GM12864 (cell line): ENCODE results near the gene PSAP.

Experiments
- DNase-seq: peaks from one replicate; pipeline ENCODE4 v3.0.0-alpha.2; 2011; ENCODE audit warnings: low read depth
- H3K4me3 ChIP-seq: 2 replicates; pipeline ENCODE4 v1.5.1; 2011; ENCODE audit warnings: mild to moderate bottlenecking, low read depth, low read length, control low read depth
- TF ChIP-seq, protein P1 (sequence below): IDR thresholded peaks from 2 replicates; pipeline ENCODE4 v1.5.1; 2011; ENCODE audit warnings: low read depth, mild to moderate bottlenecking, moderate library complexity, low read length, control low read depth, inconsistent platforms; ENCODE audit errors: missing control alignments

The PSAP gene

GRCh38 chr10:71772832-71773220 lies 78.2 kb downstream of the PSAP start:
- no peak for DNase-seq
- TF ChIP-seq, protein P1, sequence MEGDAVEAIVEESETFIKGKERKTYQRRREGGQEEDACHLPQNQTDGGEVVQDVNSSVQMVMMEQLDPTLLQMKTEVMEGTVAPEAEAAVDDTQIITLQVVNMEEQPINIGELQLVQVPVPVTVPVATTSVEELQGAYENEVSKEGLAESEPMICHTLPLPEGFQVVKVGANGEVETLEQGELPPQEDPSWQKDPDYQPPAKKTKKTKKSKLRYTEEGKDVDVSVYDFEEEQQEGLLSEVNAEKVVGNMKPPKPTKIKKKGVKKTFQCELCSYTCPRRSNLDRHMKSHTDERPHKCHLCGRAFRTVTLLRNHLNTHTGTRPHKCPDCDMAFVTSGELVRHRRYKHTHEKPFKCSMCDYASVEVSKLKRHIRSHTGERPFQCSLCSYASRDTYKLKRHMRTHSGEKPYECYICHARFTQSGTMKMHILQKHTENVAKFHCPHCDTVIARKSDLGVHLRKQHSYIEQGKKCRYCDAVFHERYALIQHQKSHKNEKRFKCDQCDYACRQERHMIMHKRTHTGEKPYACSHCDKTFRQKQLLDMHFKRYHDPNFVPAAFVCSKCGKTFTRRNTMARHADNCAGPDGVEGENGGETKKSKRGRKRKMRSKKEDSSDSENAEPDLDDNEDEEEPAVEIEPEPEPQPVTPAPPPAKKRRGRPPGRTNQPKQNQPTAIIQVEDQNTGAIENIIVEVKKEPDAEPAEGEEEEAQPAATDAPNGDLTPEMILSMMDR = no peak
- H3K4me3 ChIP-seq = peak overlapping the region; percentile 64

DNA sequence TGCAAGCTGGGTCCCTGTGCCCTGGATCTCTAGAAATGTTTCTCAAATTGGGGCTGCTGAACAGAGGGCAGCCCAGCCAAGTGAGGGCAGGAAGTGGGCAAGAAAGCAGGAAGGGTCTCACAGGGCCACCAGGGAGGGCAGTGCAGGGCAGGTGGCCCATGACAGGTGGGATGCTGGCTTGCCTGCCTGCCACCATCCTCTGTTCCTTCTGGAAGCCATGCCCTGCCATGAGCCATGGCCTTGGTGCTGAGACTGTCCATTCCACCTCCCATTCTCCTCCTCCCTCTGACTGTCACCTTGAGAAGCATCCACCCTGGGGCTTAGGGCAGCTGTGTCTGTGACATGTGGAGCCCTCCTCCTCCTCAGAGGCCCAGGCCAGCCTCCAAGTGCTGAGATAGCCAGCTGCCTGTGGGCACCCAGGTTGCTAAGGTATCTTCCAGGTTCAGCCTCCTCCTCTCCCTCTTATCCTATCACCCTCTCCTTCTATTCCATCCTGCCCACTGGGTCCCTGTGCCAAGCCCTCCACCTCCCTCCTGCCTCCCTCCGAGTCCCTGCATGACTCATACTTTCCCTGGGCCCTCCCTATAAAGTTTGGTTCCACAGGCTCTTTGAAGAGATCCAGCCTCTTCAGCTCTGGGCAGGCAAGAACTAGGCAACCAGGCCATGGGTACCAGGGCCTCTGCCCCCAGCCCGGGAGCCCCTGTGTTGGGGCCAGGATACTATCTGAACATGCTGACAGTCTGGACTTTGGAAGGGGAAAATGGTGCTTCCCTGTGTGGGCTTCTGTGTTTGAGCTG lies 79.0 kb downstream of the PSAP start:
- H3K4me3 ChIP-seq = peak overlapping the region; percentile 64
- no peak for DNase-seq
- TF ChIP-seq, protein P1 = no peak

GRCh38 chr10:71771204-71771603 lies 79.8 kb downstream of the PSAP start:
- no peak overlapping the region for H3K4me3 ChIP-seq
- TF ChIP-seq, protein P1 = no peak
- DNase-seq = no peak

DNA sequence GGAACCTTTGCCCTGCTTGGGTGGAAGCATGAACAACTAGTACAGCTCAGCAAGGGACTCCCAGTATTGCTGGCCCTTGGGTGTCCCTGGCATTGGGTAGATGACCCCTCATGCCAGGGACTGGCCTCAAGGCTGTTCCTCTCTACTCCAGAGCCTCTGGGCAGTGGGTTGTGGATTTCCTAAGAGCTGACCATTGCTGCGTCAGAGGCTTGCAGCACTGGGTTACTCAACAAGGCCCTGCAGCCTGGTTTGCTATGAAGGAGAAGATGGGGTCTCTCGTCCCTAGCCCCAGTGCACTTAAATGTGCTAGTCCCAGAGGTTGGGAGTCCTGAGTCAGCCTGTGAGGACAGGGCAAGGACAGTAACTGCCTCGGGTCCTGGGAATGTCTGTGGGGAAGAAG lies 80.3 kb downstream of the PSAP start:
- TF ChIP-seq, protein P1 = no peak
- no peak for DNase-seq
- no peak overlapping the region for H3K4me3 ChIP-seq

DNA sequence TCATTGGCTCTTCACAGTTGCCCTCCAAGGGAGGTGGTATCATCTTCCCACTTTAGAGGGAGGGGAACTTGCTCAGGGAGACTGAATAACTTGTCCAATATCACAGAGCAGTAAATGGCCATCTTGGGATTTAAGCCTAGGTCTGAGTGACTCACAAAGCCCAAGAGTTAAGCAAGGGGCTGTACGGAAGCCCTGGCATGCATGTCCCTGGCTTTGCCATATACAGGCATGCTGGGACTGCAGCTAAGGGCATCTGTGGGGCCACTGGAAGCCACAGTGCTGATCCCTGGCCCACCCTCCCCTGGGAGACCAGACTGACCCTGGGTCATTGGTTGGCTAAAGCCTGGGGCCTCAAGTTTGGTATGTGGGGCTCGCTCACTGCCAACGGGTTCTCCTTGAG lies 80.8 kb downstream of the PSAP start:
- no peak for DNase-seq
- TF ChIP-seq, protein P1 = no peak
- H3K4me3 ChIP-seq = no peak overlapping the region

- no peak for DNase-seq
- H3K4me3 ChIP-seq = peak overlapping the region; percentile 35
- TF ChIP-seq, protein P1 = no peak
These were observed 81.7 kb downstream of the PSAP start for GRCh38 chr10:71769279-71769823.
